Right lobe of liver (tissue), 4 donors: Measurements from ENCODE around the gene SPON1.

ENCODE experiments used
- POLR2A ChIP-seq: fragments of 450-650 bp; IDR thresholded peaks from one replicate; pipeline ENCODE4 v1.6.1; 2017; ENCODE audit warnings: antibody characterized with exemption, mild to moderate bottlenecking
- TF ChIP-seq, protein P1 (sequence below), 4 donors: fragments of 200-600 bp in 3 of 4; fragments of 450-650 bp in 1 of 4; IDR thresholded peaks; one replicate each; pipeline versions ENCODE4 v1.5.1 to v1.8.0; 2016 to 2022; ENCODE audit warnings: antibody characterized with exemption in 4 of 4, mild to moderate bottlenecking in 2 of 4
- donor health status: DM: no; HTN: no; CAD: no.
- donor health status: DM: no; HTN: no; CAD: no.
- donor health status: DM: no; HTN: yes; CAD: no.

DNA sequence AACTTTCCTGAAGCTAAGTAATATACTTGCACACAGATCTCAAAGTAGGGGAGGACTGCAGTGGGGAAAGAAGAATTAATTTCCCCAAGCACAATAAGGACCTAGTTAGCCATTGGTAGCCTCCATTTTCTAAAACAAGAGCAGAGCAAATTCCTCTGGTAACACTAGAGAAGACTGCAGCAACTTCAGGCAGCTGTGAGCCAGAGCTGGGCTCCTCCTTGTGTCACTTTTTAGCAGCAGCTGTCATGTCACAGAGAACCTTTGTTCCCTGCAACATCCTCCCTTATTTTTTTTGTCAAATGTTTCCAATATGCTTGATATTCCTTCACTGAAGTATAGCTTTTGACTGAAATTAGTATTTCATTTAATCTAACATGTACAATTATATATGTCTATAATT lies 342.1 kb downstream of the SPON1 start:
- TF ChIP-seq, protein P1, sequence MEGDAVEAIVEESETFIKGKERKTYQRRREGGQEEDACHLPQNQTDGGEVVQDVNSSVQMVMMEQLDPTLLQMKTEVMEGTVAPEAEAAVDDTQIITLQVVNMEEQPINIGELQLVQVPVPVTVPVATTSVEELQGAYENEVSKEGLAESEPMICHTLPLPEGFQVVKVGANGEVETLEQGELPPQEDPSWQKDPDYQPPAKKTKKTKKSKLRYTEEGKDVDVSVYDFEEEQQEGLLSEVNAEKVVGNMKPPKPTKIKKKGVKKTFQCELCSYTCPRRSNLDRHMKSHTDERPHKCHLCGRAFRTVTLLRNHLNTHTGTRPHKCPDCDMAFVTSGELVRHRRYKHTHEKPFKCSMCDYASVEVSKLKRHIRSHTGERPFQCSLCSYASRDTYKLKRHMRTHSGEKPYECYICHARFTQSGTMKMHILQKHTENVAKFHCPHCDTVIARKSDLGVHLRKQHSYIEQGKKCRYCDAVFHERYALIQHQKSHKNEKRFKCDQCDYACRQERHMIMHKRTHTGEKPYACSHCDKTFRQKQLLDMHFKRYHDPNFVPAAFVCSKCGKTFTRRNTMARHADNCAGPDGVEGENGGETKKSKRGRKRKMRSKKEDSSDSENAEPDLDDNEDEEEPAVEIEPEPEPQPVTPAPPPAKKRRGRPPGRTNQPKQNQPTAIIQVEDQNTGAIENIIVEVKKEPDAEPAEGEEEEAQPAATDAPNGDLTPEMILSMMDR (IDR thresholded peaks at IDR 0.05) = no peak
- no peak for TF ChIP-seq POLR2A
